Measurements from ENCODE around the gene PCLO. TPM values are rescaled to one million over a fixed set of nuclear protein-coding genes. Genes with fewer than 3 reads are reported as not detected.

The PCLO gene
- polyA plus RNA-seq, 3 donors: not detected

GRCh38 chr7:82945056-82945455, 217.6 kb downstream of the PCLO start:
- Histone ChIP-seq H2AFZ (ENCODE audit: insufficient read depth, low read depth, low read length, poor library complexity, severe bottlenecking) (no peak overlapping the region), H3K9ac (ENCODE audit: insufficient read depth, low read length, poor library complexity, severe bottlenecking) (no peak overlapping the region), H3K79me2 (ENCODE audit: insufficient read depth, low read length) (no peaks in the 10 kb centered on the region), H3K9me3 (replicated peaks in 1 of 2; ENCODE audit: control insufficient read depth in 1 of 2, insufficient read depth in 1 of 2, low read length in 2 of 2) (peaks cover 3 to 7% of the 10 kb centered on the region in 2 donors), H3K4me3 (replicated peaks in 1 of 3; ENCODE audit: low read depth in 2 of 3, low read length in 3 of 3) (no peak overlapping the region), H3K27me3 (ENCODE audit: control insufficient read depth in 2 of 2, insufficient read depth in 2 of 2, low read length in 2 of 2) (no peaks in the 10 kb centered on the region), H4K20me1 (ENCODE audit: insufficient read depth, low read length) (no peaks in the 10 kb centered on the region), H3K27ac (ENCODE audit: low read depth in 1 of 2, low read length in 2 of 2) (no peak overlapping the region), H3K36me3 (replicated peaks in 1 of 2; ENCODE audit: control insufficient read depth in 1 of 2, insufficient read depth in 2 of 2, low read length in 2 of 2) (no peaks in the 10 kb centered on the region), H3K4me2 (replicated peaks; ENCODE audit: extremely low read depth, low read length, poor library complexity, severe bottlenecking) (no peak overlapping the region), H3K4me1 (ENCODE audit: control insufficient read depth in 1 of 2, insufficient read depth in 2 of 2, low read length in 2 of 2) (no peaks in the 10 kb centered on the region)
- intact Hi-C loops (cut with micrococcal nuclease): no loop called here
- Mint-ChIP-seq H3K27me3 (ENCODE audit: low read depth in 3 of 3) (no peaks in the 10 kb centered on the region), H3K27ac (no peak overlapping the region), H3K9me3 (peaks cover 0 to 7% (median 3%) of the 10 kb centered on the region in 7 donors), H3K36me3 (no peaks in the 10 kb centered on the region), H3K4me3 (no peak overlapping the region), H3K4me1 (no peaks in the 10 kb centered on the region)
- no CpG with 5 or more reads among the region's 4 CpGs for WGBS (ENCODE audit: insufficient coverage)
- no peak for DNase-seq
- no peak for TF ChIP-seq CTCF (IDR thresholded peaks at IDR 0.05)

GRCh38 chr7:82932516-82932915, 230.2 kb downstream of the PCLO start:
- Histone ChIP-seq H3K36me3 (replicated peaks in 1 of 2; ENCODE audit: control insufficient read depth in 1 of 2, insufficient read depth in 2 of 2, low read length in 2 of 2) (no peaks in the 10 kb centered on the region), H3K79me2 (ENCODE audit: insufficient read depth, low read length) (no peaks in the 10 kb centered on the region), H2AFZ (ENCODE audit: insufficient read depth, low read depth, low read length, poor library complexity, severe bottlenecking) (no peak overlapping the region), H3K9ac (ENCODE audit: insufficient read depth, low read length, poor library complexity, severe bottlenecking) (no peak overlapping the region), H3K27ac (ENCODE audit: low read depth in 1 of 2, low read length in 2 of 2) (no peak overlapping the region), H3K27me3 (ENCODE audit: control insufficient read depth in 2 of 2, insufficient read depth in 2 of 2, low read length in 2 of 2) (no peaks in the 10 kb centered on the region), H4K20me1 (ENCODE audit: insufficient read depth, low read length) (no peaks in the 10 kb centered on the region), H3K4me1 (ENCODE audit: control insufficient read depth in 1 of 2, insufficient read depth in 2 of 2, low read length in 2 of 2) (no peaks in the 10 kb centered on the region), H3K9me3 (replicated peaks in 1 of 2; ENCODE audit: control insufficient read depth in 1 of 2, insufficient read depth in 1 of 2, low read length in 2 of 2) (no peaks in the 10 kb centered on the region), H3K4me2 (replicated peaks; ENCODE audit: extremely low read depth, low read length, poor library complexity, severe bottlenecking) (no peak overlapping the region), H3K4me3 (replicated peaks in 1 of 3; ENCODE audit: low read depth in 2 of 3, low read length in 3 of 3) (no peak overlapping the region)
- H3K9me3 Mint-ChIP-seq: peaks cover 0 to 2% (median 0%) of the 10 kb centered on the region in 7 donors
- no peak for DNase-seq
- H3K4me3 Mint-ChIP-seq: no peak overlapping the region
- no peaks in the 10 kb centered on the region for H3K27me3 Mint-ChIP-seq (ENCODE audit: low read depth in 3 of 3)
- H3K36me3 Mint-ChIP-seq: no peaks in the 10 kb centered on the region
- TF ChIP-seq CTCF (IDR thresholded peaks at IDR 0.05): no peak
- no peak overlapping the region for H3K27ac Mint-ChIP-seq
- intact Hi-C loops (cut with micrococcal nuclease): no loop called here
- WGBS (ENCODE audit: insufficient coverage): 86% methylated on average over 1 of the region's 1 CpG
- H3K4me1 Mint-ChIP-seq: no peaks in the 10 kb centered on the region
